Measurements from ENCODE around the gene ANKS1A. TPM values are rescaled to one million over a fixed set of nuclear protein-coding genes. Genes with fewer than 3 reads are reported as not detected.

ANKS1A gene
- polyA plus RNA-seq, 1 experiment = 5.1 TPM

DNA sequence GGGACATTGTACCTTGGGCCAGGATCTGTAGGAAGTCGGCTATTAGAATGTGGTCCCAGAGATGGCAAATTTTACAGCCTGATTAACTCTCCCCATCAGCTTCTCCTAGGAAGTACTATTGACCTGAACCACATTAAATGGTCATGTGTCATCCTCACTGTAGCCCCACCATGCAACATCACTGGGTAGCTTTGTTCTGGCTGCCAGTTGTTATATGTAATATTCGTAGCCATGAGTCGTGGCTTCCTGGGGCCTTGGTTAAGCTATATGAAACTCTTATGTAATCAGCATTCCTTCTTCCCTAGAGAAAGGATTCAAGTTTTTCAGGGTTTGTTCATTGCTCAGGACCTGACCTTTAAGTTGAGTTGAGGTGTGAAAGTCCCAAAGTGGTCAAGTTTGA is 125.7 kb downstream of the ANKS1A start:
- Histone ChIP-seq H3K27ac (ENCODE audit: low read depth, low read length) (no peak overlapping the region), H3K4me3 (ENCODE audit: low read depth, low read length) (no peak overlapping the region), H3K9me3 (ENCODE audit: control insufficient read depth, insufficient read depth, low read length) (no peaks in the 10 kb centered on the region), H3K27me3 (ENCODE audit: control insufficient read depth, insufficient read depth, low read length) (no peaks in the 10 kb centered on the region)
- ChIA-PET CTCF (interaction anchor here (1.0 kb wide), 1 partner anchor 125 kb away, joined by 3 read pairs; no protein-coding TSS in a partner anchor), POLR2A (no interaction called here)
- TF ChIP-seq, protein P1, sequence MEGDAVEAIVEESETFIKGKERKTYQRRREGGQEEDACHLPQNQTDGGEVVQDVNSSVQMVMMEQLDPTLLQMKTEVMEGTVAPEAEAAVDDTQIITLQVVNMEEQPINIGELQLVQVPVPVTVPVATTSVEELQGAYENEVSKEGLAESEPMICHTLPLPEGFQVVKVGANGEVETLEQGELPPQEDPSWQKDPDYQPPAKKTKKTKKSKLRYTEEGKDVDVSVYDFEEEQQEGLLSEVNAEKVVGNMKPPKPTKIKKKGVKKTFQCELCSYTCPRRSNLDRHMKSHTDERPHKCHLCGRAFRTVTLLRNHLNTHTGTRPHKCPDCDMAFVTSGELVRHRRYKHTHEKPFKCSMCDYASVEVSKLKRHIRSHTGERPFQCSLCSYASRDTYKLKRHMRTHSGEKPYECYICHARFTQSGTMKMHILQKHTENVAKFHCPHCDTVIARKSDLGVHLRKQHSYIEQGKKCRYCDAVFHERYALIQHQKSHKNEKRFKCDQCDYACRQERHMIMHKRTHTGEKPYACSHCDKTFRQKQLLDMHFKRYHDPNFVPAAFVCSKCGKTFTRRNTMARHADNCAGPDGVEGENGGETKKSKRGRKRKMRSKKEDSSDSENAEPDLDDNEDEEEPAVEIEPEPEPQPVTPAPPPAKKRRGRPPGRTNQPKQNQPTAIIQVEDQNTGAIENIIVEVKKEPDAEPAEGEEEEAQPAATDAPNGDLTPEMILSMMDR (IDR thresholded peaks at IDR 0.05; ENCODE audit: low read depth, low read length) = no peak
- DNase-seq (ENCODE audit: low read depth, low spot score) = no peak

DNA sequence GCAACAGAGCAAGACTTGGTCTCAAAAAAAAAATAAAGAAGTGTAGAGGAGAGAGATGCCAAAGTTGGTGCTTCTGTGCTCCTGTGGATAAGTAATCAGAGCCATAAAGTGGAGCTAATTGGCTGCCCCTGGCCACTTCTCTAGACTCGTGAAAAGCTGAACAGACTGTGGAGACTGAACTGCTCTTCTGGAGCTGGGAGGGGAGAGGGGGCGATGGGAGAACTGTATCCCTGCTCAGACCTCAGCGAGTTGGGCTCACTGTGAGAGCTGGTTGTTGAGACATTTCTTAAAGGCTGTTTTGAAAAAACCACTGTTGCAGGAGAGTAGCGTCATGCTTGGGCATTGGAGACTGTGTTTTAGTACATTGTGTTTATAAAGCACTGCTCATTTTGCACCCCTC is 126.4 kb downstream of the ANKS1A start:
- ChIA-PET CTCF (interaction anchor here (1.1 to 1.8 kb wide), 4 partner anchors 11 to 189 kb away, joined by 3 to 12 read pairs (median 6); no protein-coding TSS in a partner anchor), POLR2A (interaction anchor here (1.4 kb wide), 1 partner anchor 35 kb away, joined by 12 read pairs; no protein-coding TSS in a partner anchor)

DNA sequence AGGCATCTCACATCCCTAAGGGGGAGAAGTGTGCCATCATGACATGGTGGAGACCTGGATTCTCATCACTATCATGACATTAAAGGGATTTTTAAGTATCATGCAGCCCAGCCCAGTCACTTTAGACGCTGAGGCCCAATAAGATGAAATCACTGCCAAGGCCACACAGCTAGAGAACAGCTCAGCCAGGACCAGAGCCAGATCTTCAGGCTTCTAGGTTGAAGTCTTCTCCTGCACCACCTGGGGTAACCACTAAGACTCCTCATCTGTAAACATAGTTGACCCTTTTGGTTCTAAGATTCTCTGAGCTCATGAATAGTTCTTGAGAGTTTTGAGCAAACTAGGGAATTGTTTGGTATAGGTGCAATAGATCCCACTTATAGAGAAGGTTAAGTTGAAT is 126.9 kb downstream of the ANKS1A start:
- DNase-seq (ENCODE audit: low read depth, low spot score) = no peak
- TF ChIP-seq, protein P1 (IDR thresholded peaks at IDR 0.05; ENCODE audit: low read depth, low read length) = no peak
- Histone ChIP-seq H3K9me3 (ENCODE audit: control insufficient read depth, insufficient read depth, low read length) (no peaks in the 10 kb centered on the region), H3K27me3 (ENCODE audit: control insufficient read depth, insufficient read depth, low read length) (no peaks in the 10 kb centered on the region), H3K4me3 (ENCODE audit: low read depth, low read length) (no peak overlapping the region), H3K27ac (ENCODE audit: low read depth, low read length) (peak overlapping the region; percentile 22)
- ChIA-PET CTCF (interaction anchor here (1.1 to 1.8 kb wide), 4 partner anchors 10 to 189 kb away, joined by 3 to 12 read pairs (median 6); no protein-coding TSS in a partner anchor), POLR2A (interaction anchor here (0.7 to 1.4 kb wide), 4 partner anchors 31 to 224 kb away, joined by 5 to 12 read pairs (median 6); partner anchors contain the start of gene BLTP3A)

More for the DNA sequence above, 126.4 kb downstream of the ANKS1A start:
- H3K9me3 ChIP-seq (ENCODE audit: control insufficient read depth, insufficient read depth, low read length) = no peaks in the 10 kb centered on the region
- DNase-seq (ENCODE audit: low read depth, low spot score) = no peak
- no peak overlapping the region for H3K4me3 ChIP-seq (ENCODE audit: low read depth, low read length)
- no peaks in the 10 kb centered on the region for H3K27me3 ChIP-seq (ENCODE audit: control insufficient read depth, insufficient read depth, low read length)
- peak overlapping the region; percentile 22 for H3K27ac ChIP-seq (ENCODE audit: low read depth, low read length)
- TF ChIP-seq, protein P1 (IDR thresholded peaks at IDR 0.05; ENCODE audit: low read depth, low read length) = no peak

DNA sequence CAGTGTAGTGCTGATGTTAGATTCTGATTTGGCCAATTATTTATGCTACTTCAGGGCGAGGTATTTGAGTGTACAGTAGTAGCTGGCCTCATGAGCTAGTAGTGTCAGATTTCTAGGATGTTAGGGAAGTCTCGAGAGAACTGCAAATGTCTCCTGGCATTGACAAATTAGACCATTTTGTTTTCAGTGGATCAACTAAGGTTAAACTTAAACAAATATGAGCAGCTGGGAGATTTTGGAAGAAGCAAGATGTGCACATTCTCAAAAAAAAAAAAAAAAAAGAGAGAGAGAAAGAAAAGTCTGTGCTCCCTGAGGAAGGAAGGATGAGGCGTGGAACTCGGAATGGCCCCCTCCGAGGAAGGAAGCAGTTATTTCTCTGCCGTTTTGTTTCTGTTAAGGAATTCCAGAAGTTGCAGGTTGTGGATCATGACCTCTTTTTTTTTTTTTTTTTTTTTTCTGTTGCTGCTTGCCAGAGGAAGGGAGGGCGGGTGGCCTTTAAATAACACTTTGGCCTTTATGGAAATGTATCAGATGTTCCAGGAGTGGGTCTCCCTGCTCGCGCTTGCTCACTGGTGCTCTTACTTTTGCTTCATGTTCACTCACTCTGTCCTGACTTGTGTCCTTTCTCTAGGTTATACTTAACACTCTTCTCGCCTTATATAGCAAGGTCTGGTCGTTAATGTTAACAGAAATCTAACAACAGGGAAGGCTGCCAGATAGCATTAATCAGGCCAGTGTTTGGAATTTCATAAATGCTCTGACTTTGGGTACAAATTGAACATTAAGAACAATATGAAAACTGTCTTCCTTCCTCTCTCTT is 127.7 kb downstream of the ANKS1A start:
- H3K9me3 ChIP-seq (ENCODE audit: control insufficient read depth, insufficient read depth, low read length) = no peaks in the 10 kb centered on the region
- peak; percentile 80 for DNase-seq (ENCODE audit: low read depth, low spot score)
- peak overlapping the region; percentile 81 for H3K27ac ChIP-seq (ENCODE audit: low read depth, low read length)
- CTCF ChIA-PET = interaction anchor here (1.1 to 1.8 kb wide), 4 partner anchors 10 to 188 kb away, joined by 3 to 12 read pairs (median 6); no protein-coding TSS in a partner anchor
- no peaks in the 10 kb centered on the region for H3K27me3 ChIP-seq (ENCODE audit: control insufficient read depth, insufficient read depth, low read length)
- POLR2A ChIA-PET = interaction anchor here (0.7 to 1.4 kb wide), 4 partner anchors 31 to 225 kb away, joined by 5 to 12 read pairs (median 6); partner anchors contain the start of gene BLTP3A
- TF ChIP-seq, protein P1 (IDR thresholded peaks at IDR 0.05; ENCODE audit: low read depth, low read length) = no peak
- peak overlapping the region; percentile 49 for H3K4me3 ChIP-seq (ENCODE audit: low read depth, low read length)

All from AG04450 (cell line).